Measurements from ENCODE around the gene MMEL1. TPM values are rescaled to one million over a fixed set of nuclear protein-coding genes. Genes with fewer than 3 reads are reported as not detected.
"Not testable (repeated sequence)": the region's sequence is repeated elsewhere in the genome, so short reads cannot be mapped to it uniquely, and the experiment has no call there.

Gene MMEL1, protein sequence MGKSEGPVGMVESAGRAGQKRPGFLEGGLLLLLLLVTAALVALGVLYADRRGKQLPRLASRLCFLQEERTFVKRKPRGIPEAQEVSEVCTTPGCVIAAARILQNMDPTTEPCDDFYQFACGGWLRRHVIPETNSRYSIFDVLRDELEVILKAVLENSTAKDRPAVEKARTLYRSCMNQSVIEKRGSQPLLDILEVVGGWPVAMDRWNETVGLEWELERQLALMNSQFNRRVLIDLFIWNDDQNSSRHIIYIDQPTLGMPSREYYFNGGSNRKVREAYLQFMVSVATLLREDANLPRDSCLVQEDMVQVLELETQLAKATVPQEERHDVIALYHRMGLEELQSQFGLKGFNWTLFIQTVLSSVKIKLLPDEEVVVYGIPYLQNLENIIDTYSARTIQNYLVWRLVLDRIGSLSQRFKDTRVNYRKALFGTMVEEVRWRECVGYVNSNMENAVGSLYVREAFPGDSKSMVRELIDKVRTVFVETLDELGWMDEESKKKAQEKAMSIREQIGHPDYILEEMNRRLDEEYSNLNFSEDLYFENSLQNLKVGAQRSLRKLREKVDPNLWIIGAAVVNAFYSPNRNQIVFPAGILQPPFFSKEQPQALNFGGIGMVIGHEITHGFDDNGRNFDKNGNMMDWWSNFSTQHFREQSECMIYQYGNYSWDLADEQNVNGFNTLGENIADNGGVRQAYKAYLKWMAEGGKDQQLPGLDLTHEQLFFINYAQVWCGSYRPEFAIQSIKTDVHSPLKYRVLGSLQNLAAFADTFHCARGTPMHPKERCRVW
- total RNA-seq (0.33 TPM in 1 of 2 replicates, not detected in the other), polyA plus RNA-seq (0.02 and 0.60 TPM in 2 replicates), polyA minus RNA-seq (ENCODE audit: low replicate concordance) (not detected in 2 replicates)
- 0.05 and 0.34 TPM in 2 replicates for polyA plus RNA-seq (2012)

DNA sequence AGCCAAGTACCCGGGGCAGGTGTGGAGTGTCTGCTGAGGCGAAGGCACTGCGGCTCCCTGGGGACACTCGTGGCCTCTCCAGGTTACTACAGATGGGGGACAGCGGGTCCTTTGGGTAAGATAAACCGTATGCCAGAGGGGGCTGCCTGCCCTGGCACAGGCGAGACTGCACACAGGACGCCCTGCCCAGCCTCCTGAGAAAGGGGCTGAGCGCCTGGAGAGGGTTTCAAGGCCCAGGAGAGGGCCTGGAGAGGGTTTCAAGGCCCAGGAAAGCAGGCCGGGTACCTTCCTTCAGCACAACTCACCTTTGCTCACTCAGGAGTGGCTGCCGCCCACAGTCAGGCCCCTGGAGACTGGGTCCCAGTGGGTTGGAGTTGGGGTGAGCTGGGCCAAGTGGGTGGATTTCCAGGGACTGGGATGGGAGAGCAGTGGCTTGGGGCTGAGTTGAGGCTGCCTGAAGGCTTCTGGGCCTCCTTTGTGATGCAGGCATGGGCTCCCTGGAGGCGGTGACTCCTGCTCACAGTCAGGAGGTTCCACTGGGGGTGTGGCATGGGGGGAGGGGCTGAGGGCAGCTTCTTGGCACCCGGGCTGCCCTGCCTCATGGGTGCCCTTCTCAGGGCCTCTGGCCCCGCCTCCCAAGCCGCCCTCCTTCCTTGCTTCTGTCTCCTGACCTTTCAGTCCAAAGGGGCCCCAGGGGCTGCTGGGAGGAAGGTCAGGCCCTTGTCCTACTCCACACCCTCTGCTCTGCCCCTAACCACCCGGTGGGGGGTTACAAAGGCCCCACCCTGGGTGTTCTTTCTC is at the start of gene MMEL1:
MMEL1 (minus strand) TSS at position 456 of the 801 bp plus-strand sequence. CDS start 3,532 bp downstream, outside the sequence.
- no peak for DNase-seq (ENCODE audit: low read depth in 2 of 2)
- Histone ChIP-seq H3K27ac (ENCODE audit: insufficient read depth, low read length) (no peak within 1 kb of the TSS), H4K20me1 (ENCODE audit: control insufficient read depth, extremely low read depth, insufficient read depth, low read length) (no peaks in the 10 kb centered on the region), H3K79me2 (ENCODE audit: control insufficient read depth, insufficient read depth, low read length) (no peaks in the 10 kb centered on the region), H3K9me3 (ENCODE audit: control insufficient read depth, insufficient read depth, low read depth, low read length) (peaks cover 7% of the 10 kb centered on the region), H3K36me3 (ENCODE audit: control insufficient read depth, insufficient read depth, low read length) (no peaks in the 10 kb centered on the region), H2AFZ (ENCODE audit: low read length) (no peak within 1 kb of the TSS), H3K4me3 (replicated peaks in 1 of 4; ENCODE audit: control extremely low read depth in 1 of 4, insufficient read depth in 1 of 4, low read depth in 3 of 4, low read length in 4 of 4) (no peak within 1 kb of the TSS), H3K27me3 (ENCODE audit: control insufficient read depth, insufficient read depth, low read length) (no peaks in the 10 kb centered on the region), H3K4me1 (ENCODE audit: control insufficient read depth, extremely low read depth, insufficient read depth, low read length) (no peaks in the 10 kb centered on the region), H3K4me2 (ENCODE audit: extremely low read depth, insufficient read depth, low read length) (no peak within 1 kb of the TSS), H3K9ac (ENCODE audit: insufficient read depth, low read length) (no peak within 1 kb of the TSS)
- TF ChIP-seq, protein P1, sequence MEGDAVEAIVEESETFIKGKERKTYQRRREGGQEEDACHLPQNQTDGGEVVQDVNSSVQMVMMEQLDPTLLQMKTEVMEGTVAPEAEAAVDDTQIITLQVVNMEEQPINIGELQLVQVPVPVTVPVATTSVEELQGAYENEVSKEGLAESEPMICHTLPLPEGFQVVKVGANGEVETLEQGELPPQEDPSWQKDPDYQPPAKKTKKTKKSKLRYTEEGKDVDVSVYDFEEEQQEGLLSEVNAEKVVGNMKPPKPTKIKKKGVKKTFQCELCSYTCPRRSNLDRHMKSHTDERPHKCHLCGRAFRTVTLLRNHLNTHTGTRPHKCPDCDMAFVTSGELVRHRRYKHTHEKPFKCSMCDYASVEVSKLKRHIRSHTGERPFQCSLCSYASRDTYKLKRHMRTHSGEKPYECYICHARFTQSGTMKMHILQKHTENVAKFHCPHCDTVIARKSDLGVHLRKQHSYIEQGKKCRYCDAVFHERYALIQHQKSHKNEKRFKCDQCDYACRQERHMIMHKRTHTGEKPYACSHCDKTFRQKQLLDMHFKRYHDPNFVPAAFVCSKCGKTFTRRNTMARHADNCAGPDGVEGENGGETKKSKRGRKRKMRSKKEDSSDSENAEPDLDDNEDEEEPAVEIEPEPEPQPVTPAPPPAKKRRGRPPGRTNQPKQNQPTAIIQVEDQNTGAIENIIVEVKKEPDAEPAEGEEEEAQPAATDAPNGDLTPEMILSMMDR (conservative IDR thresholded peaks at IDR 0.05 in 1 of 2, IDR thresholded peaks at IDR 0.05 in 1 of 2; ENCODE audit: low read depth in 1 of 2, low read length in 2 of 2) = no peak
- no peak for TF ChIP-seq EZH2 (IDR thresholded peaks at IDR 0.05; ENCODE audit: low read length, missing control alignments)

DNA sequence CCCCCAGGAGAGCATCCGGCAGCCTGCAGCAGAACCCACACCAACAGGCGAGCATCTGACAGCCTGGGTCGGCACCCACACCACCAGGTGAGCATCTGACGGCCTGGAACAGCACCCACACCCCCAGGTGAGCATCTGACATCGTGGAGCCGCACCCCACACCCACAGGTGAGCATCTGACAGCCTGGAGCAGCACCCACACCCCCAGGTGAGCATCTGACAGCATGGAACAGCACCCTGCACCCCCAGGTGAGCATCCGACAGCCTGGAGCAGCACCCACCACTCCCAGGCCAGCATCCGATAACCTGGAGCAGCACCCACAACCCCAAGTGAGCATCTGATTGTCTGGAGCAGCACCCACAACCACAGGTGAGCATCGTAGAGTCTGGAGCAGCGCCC is 43.9 kb upstream of the MMEL1 start:
- H3K4me3 ChIP-seq (replicated peaks in 1 of 4; ENCODE audit: control extremely low read depth in 1 of 4, insufficient read depth in 1 of 4, low read depth in 3 of 4, low read length in 4 of 4); H3K36me3 ChIP-seq (ENCODE audit: control insufficient read depth, insufficient read depth, low read length); H4K20me1 ChIP-seq (ENCODE audit: control insufficient read depth, extremely low read depth, insufficient read depth, low read length); DNase-seq (ENCODE audit: low read depth in 2 of 2); H3K9me3 ChIP-seq (ENCODE audit: control insufficient read depth, insufficient read depth, low read depth, low read length); H3K4me2 ChIP-seq (ENCODE audit: extremely low read depth, insufficient read depth, low read length); H3K27ac ChIP-seq (ENCODE audit: insufficient read depth, low read length); H3K79me2 ChIP-seq (ENCODE audit: control insufficient read depth, insufficient read depth, low read length); H2AFZ ChIP-seq (ENCODE audit: low read length); H3K4me1 ChIP-seq (ENCODE audit: control insufficient read depth, extremely low read depth, insufficient read depth, low read length); H3K9ac ChIP-seq (ENCODE audit: insufficient read depth, low read length); H3K27me3 ChIP-seq (ENCODE audit: control insufficient read depth, insufficient read depth, low read length): not testable (repeated sequence)

DNA sequence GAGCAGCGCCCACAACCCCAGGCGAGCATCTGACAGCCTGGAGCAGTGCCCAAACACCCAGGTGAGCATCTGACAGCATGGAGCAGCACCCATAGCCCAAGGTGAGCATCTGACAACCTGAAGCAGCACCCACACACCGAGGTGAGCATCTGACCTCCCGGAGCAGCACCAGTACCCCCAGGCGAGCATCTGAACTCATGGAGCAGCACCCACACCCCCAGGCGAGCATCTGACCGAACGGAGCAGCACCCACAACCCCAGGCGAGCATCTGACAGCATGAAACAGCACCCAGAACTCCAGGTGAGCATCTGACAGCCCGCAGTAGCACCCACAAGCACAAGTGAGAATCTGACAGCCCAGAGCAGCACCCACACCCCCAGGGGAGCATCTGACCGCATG is 38.8 kb upstream of the MMEL1 start:
- not testable (repeated sequence) for H3K4me1 ChIP-seq (ENCODE audit: control insufficient read depth, extremely low read depth, insufficient read depth, low read length); H3K27ac ChIP-seq (ENCODE audit: insufficient read depth, low read length); H3K4me3 ChIP-seq (replicated peaks in 1 of 4; ENCODE audit: control extremely low read depth in 1 of 4, insufficient read depth in 1 of 4, low read depth in 3 of 4, low read length in 4 of 4); H3K9ac ChIP-seq (ENCODE audit: insufficient read depth, low read length); H3K79me2 ChIP-seq (ENCODE audit: control insufficient read depth, insufficient read depth, low read length); H4K20me1 ChIP-seq (ENCODE audit: control insufficient read depth, extremely low read depth, insufficient read depth, low read length); H3K4me2 ChIP-seq (ENCODE audit: extremely low read depth, insufficient read depth, low read length); H3K36me3 ChIP-seq (ENCODE audit: control insufficient read depth, insufficient read depth, low read length); H2AFZ ChIP-seq (ENCODE audit: low read length); H3K27me3 ChIP-seq (ENCODE audit: control insufficient read depth, insufficient read depth, low read length); H3K9me3 ChIP-seq (ENCODE audit: control insufficient read depth, insufficient read depth, low read depth, low read length); DNase-seq (ENCODE audit: low read depth in 2 of 2)

DNA sequence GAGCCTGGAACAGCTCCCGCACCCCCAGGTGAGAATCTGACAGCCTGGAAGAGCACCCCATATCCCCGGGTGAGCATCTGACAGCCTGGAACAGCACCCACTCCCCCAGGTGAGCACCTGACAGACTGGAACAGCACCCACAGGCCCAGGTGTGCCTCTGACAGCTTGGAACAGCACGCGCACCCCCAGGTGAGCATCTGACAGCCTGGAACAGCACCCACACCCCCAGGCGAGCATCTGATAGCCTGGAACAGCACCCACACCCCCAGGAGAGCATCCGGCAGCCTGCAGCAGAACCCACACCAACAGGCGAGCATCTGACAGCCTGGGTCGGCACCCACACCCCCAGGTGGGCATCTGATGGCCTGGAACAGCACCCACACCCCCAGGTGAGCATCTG is 27.0 kb upstream of the MMEL1 start:
- not testable (repeated sequence) for H3K4me1 ChIP-seq (ENCODE audit: control insufficient read depth, extremely low read depth, insufficient read depth, low read length); H3K27me3 ChIP-seq (ENCODE audit: control insufficient read depth, insufficient read depth, low read length); H4K20me1 ChIP-seq (ENCODE audit: control insufficient read depth, extremely low read depth, insufficient read depth, low read length); DNase-seq (ENCODE audit: low read depth in 2 of 2); H2AFZ ChIP-seq (ENCODE audit: low read length); H3K4me3 ChIP-seq (replicated peaks in 1 of 4; ENCODE audit: control extremely low read depth in 1 of 4, insufficient read depth in 1 of 4, low read depth in 3 of 4, low read length in 4 of 4); H3K9ac ChIP-seq (ENCODE audit: insufficient read depth, low read length); H3K27ac ChIP-seq (ENCODE audit: insufficient read depth, low read length); H3K36me3 ChIP-seq (ENCODE audit: control insufficient read depth, insufficient read depth, low read length); H3K79me2 ChIP-seq (ENCODE audit: control insufficient read depth, insufficient read depth, low read length); H3K9me3 ChIP-seq (ENCODE audit: control insufficient read depth, insufficient read depth, low read depth, low read length); H3K4me2 ChIP-seq (ENCODE audit: extremely low read depth, insufficient read depth, low read length)

DNA sequence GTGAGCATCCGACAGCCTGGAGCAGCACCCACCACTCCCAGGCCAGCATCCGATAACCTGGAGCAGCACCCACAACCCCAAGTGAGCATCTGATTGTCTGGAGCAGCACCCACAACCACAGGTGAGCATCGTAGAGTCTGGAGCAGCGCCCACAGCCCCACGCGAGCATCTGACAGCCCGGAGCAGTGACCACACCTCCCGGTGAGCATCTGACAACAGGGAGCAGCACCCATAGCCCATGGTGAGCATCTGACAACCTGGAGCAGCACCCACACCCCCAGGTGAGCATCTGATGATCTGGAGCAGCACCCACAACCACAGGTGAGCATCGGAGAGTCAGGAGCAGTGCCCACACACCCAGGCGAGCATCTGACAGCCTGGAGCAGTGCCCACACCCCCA is 25.1 kb upstream of the MMEL1 start:
- not testable (repeated sequence) for H3K4me3 ChIP-seq (replicated peaks in 1 of 4; ENCODE audit: control extremely low read depth in 1 of 4, insufficient read depth in 1 of 4, low read depth in 3 of 4, low read length in 4 of 4); H3K9ac ChIP-seq (ENCODE audit: insufficient read depth, low read length); DNase-seq (ENCODE audit: low read depth in 2 of 2); H3K27ac ChIP-seq (ENCODE audit: insufficient read depth, low read length); H3K79me2 ChIP-seq (ENCODE audit: control insufficient read depth, insufficient read depth, low read length); H2AFZ ChIP-seq (ENCODE audit: low read length); H3K27me3 ChIP-seq (ENCODE audit: control insufficient read depth, insufficient read depth, low read length); H4K20me1 ChIP-seq (ENCODE audit: control insufficient read depth, extremely low read depth, insufficient read depth, low read length); H3K36me3 ChIP-seq (ENCODE audit: control insufficient read depth, insufficient read depth, low read length); H3K4me1 ChIP-seq (ENCODE audit: control insufficient read depth, extremely low read depth, insufficient read depth, low read length); H3K4me2 ChIP-seq (ENCODE audit: extremely low read depth, insufficient read depth, low read length)
- peaks cover 18% of the 10 kb centered on the region for H3K9me3 ChIP-seq (ENCODE audit: control insufficient read depth, insufficient read depth, low read depth, low read length)

Data from fibroblast of lung (primary cell).